Stomach (tissue), 9 donors: ENCODE results near the gene CCNJL. TPM values are rescaled to one million over a fixed set of nuclear protein-coding genes. Genes with fewer than 3 reads are reported as not detected.

Source experiments
- DNase-seq, 2 donors: peaks; one replicate each; pipeline versions ENCODE4 v3.0.0 to v3.0.0-alpha.2; 2013 to 2019
- H3K27ac ChIP-seq, 5 donors: fragments of 200-600 bp in 4 of 5; sonication (generic) in 4 of 5; one replicate each; pipeline ENCODE4 v1.5.1; 2013 to 2019; ENCODE audit warnings: mild to moderate bottlenecking in 1 of 5, moderate library complexity in 1 of 5
- H3K27me3 ChIP-seq, 3 donors: fragments of 200-600 bp; sonication (generic); one replicate each; pipeline ENCODE4 v1.5.1; 2017 to 2019; ENCODE audit warnings: mixed run types in 1 of 3
- H3K36me3 ChIP-seq, 4 donors: fragments of 200-600 bp; sonication (generic); 1 replicate in 3 of 4; 2 replicates in 1 of 4; pipeline ENCODE4 v1.5.1; 2016 to 2019
- H3K4me1 ChIP-seq, 4 donors: fragments of 200-600 bp; sonication (generic); one replicate each; pipeline ENCODE4 v1.5.1; 2016 to 2019
- H3K4me3 ChIP-seq, 4 donors: fragments of 200-600 bp; sonication (generic) in 3 of 4; one replicate each; pipeline ENCODE4 v1.5.1; 2016 to 2019; ENCODE audit warnings: mild to moderate bottlenecking in 1 of 4
- H3K9me3 ChIP-seq, 4 donors: fragments of 200-600 bp; sonication (generic); one replicate each; pipeline ENCODE4 v1.5.1; 2016 to 2019
- EP300 ChIP-seq: sonication (generic); formaldehyde crosslinking; IDR thresholded peaks from one replicate; pipeline ENCODE4 v1.6.1; 2017; ENCODE audit warnings: antibody characterized with exemption
- POLR2A ChIP-seq, 4 donors: fragments of 450-650 bp; IDR thresholded peaks; one replicate each; pipeline ENCODE4 v1.6.1; 2016; ENCODE audit warnings: antibody characterized with exemption in 4 of 4, control low read depth in 2 of 4, mild to moderate bottlenecking in 1 of 4, moderate library complexity in 1 of 4
- POLR2AphosphoS5 ChIP-seq, 3 donors: sonication (generic); formaldehyde crosslinking; IDR thresholded peaks; one replicate each; pipeline ENCODE4 v1.6.1; 2016; ENCODE audit warnings: antibody characterized with exemption in 3 of 3
- WGBS, 5 donors: extraction: QIAGEN DNeasy Blood & Tissue Kit in 3 of 5; methylation state at CpG; one replicate each; pipeline versions ENCODE4 v1.1.5 to v1.1.7; 2013 to 2018; 5-methylcytosine and 5-hydroxymethylcytosine counted together
- intact Hi-C: fragments of 100-400 bp; cut with DNase I; formaldehyde crosslinking; loops from one replicate; pipeline ENCODE4 v1.15.1; 2023; ENCODE audit warnings: low total_unique reads
- polyA plus RNA-seq, 3 donors: library from polyadenylated mRNA; stranded (reverse); fragments of 200-250 nt; gene quantifications; one replicate each; pipeline ENCODE4 v1.2.3, GENCODE V29; 2013
- total RNA-seq, 5 donors: library from RNA; depleted of rRNA; stranded (reverse); fragments of >200 nt; gene quantifications; one replicate each; pipeline versions ENCODE4 v1.1.0 to v1.2.3, GENCODE V29; 2014 to 2016
- TF ChIP-seq, protein P1 (sequence below), 7 experiments: fragments of 450-650 bp in 4 of 7; fragments of 200-600 bp in 3 of 7; sonication (generic) in 3 of 7; IDR thresholded peaks; one replicate each; pipeline ENCODE4 v1.5.1; 2016 to 2019; ENCODE audit warnings: antibody characterized with exemption in 7 of 7, control low read depth in 2 of 7, mild to moderate bottlenecking in 1 of 7
- donor health status: healthy with polysubstance abuse.
- donor health status: Bipolar disorder and iron deficiency.
- donor health status: healthy.

Gene CCNJL
- total and polyA plus RNA-seq, 8 donors, result 1.4 to 104 (median 3.5) TPM

DNA sequence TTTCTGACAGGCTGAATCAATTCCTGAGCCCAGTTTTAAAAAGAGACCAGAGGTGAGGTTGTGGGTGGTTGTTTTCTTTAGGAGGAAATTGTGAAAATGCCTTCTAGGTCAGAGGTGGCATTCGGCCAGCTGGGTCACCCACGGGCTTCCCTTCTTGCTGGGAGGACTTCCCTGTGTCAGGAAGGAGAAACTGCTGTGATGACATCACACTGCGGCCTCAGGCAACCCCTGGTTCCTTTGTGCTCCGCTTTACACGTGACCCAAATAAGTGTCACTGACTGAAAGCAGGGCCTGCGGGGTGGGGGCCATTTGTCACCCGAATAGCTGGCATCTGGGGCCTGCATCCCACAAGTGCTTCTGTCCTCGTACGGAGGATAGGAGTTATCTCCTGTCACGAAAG lies 43.3 kb downstream of the CCNJL start:
- no peak overlapping the region for H3K4me3 ChIP-seq

DNA sequence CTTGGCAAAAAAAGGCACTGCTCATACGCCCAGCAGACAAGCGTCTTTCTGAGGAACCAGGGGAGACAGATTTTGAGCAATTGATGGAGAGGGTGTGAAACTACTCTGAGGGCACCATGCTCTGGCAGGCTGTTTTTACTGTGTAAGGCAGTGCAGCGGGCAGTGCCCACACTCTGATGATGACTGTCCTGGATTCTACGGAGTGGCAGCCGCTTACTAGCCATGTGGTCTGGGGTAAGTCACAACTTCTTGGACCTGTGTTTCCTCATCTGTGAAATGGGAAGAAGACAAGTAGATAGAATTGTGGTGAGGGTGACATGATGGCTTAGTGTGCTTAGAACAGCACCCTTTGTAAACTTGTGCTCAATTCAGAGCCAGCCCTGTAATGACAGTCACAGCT lies 44.2 kb downstream of the CCNJL start:
- Histone ChIP-seq H3K36me3 (no peaks in the 10 kb centered on the region), H3K4me1 (peaks cover 12 to 40% (median 22%) of the 10 kb centered on the region in 4 donors), H3K27me3 (no peaks in the 10 kb centered on the region), H3K27ac (peak overlapping the region in 2 of 5 donors; percentile 60 to 67), H3K9me3 (no peaks in the 10 kb centered on the region), H3K4me3 (no peak overlapping the region)
- intact Hi-C loops, result no loop called here
- no peak for DNase-seq
- TF ChIP-seq EP300 (no peak), POLR2A (IDR thresholded peaks at IDR 0.05) (no peak)
- 82 to 97% (median 87%) methylated on average over 5 of the region's 5 CpGs for WGBS, 5 donors

More for the DNA sequence above, 43.3 kb downstream of the CCNJL start:
- DNase-seq, result peak; percentile 73 to 78
- TF ChIP-seq EP300 (no peak), POLR2AphosphoS5 (IDR thresholded peaks at IDR 0.05) (peak in 2 of 3 donors; percentile 26 to 32)
- TF ChIP-seq, protein P1, sequence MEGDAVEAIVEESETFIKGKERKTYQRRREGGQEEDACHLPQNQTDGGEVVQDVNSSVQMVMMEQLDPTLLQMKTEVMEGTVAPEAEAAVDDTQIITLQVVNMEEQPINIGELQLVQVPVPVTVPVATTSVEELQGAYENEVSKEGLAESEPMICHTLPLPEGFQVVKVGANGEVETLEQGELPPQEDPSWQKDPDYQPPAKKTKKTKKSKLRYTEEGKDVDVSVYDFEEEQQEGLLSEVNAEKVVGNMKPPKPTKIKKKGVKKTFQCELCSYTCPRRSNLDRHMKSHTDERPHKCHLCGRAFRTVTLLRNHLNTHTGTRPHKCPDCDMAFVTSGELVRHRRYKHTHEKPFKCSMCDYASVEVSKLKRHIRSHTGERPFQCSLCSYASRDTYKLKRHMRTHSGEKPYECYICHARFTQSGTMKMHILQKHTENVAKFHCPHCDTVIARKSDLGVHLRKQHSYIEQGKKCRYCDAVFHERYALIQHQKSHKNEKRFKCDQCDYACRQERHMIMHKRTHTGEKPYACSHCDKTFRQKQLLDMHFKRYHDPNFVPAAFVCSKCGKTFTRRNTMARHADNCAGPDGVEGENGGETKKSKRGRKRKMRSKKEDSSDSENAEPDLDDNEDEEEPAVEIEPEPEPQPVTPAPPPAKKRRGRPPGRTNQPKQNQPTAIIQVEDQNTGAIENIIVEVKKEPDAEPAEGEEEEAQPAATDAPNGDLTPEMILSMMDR (IDR thresholded peaks at IDR 0.05), result no peak
- Histone ChIP-seq H3K27ac (peak overlapping the region in 4 of 5 donors; percentile 38 to 67 (median 50)), H3K36me3 (no peaks in the 10 kb centered on the region), H3K4me1 (peaks cover 12 to 40% (median 22%) of the 10 kb centered on the region in 4 donors), H3K27me3 (no peaks in the 10 kb centered on the region), H3K9me3 (no peaks in the 10 kb centered on the region)
- WGBS, 5 donors, result 46 to 68% (median 60%) methylated on average over 9 to 10 of the region's 10 CpGs
- intact Hi-C loops, result no loop called here

DNA sequence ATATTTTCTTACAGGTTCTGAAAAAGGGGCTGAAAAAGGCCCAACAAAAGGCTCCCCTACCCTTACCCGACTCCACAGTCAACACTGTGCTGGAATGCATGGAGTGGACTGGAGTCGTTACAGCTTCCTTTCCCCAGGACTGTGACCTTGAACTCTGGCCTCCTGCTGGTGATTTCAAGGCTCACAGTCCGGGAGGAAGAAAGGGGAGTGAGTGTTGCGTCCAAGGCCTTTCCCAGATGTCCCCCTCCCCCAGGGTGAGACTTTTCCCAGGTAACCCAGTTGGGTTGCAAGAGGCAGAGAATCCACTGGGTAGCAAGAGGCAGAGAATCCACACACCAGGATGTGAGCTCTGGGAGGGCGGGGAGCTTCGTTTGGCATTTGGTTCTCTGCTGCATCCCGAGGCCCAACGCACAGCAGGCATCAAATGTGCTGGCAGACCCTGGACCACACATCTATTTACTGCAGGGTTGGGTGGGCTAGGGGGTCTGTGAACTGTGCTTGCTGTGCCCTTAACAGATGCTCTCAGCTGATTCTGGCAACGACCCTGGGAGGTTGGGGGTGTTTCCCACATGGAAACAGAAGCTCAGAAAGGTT lies 45.5 kb downstream of the CCNJL start:
- Histone ChIP-seq H3K27ac (no peak overlapping the region), H3K4me3 (no peak overlapping the region), H3K4me1 (peaks cover 18 to 45% (median 30%) of the 10 kb centered on the region in 4 donors), H3K27me3 (no peaks in the 10 kb centered on the region), H3K9me3 (no peaks in the 10 kb centered on the region), H3K36me3 (no peaks in the 10 kb centered on the region)
- no peak for TF ChIP-seq EP300
- TF ChIP-seq, protein P1 (IDR thresholded peaks at IDR 0.05), result no peak
- no peak for TF ChIP-seq POLR2AphosphoS5 (IDR thresholded peaks at IDR 0.05)
- TF ChIP-seq POLR2A (IDR thresholded peaks at IDR 0.05), result no peak
- intact Hi-C loops, result no loop called here
- no peak for DNase-seq
- 75 to 84% (median 79%) methylated on average over 9 of the region's 9 CpGs for WGBS, 5 donors

DNA sequence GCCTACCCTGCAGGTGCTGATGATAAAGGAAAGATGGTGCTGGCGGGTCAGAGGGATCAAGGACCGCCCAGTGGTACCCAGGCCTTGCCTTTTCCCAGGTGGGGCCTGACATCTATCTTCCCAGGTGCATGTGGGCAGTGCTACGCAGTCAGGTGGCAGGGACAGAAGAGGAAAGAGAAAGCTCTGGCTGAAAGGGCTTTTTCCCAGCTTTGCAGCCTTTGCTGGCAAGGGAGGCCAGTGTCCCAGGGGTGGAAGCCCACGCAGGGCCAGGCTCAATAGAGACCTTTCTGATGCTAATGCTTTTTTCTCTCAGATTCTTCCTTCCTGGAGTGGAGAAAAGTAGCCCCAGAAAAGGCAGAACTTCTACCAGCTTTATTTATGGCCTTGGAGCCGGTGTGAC lies 46.3 kb downstream of the CCNJL start:
- WGBS, 5 donors, result 84 to 94% (median 91%) methylated on average over 5 of the region's 5 CpGs
- no peak overlapping the region for H3K27ac ChIP-seq
- no peaks in the 10 kb centered on the region for H3K36me3 ChIP-seq
- no peak overlapping the region for H3K4me3 ChIP-seq
- DNase-seq, result no peak
- H3K4me1 ChIP-seq, result peaks cover 18 to 45% (median 30%) of the 10 kb centered on the region in 4 donors
- no peaks in the 10 kb centered on the region for H3K27me3 ChIP-seq
- intact Hi-C loops, result no loop called here
- H3K9me3 ChIP-seq, result no peaks in the 10 kb centered on the region
- no peak for TF ChIP-seq POLR2A (IDR thresholded peaks at IDR 0.05)
- no peak for TF ChIP-seq EP300
- no peak for TF ChIP-seq POLR2AphosphoS5 (IDR thresholded peaks at IDR 0.05)
- TF ChIP-seq, protein P1 (IDR thresholded peaks at IDR 0.05), result no peak

DNA sequence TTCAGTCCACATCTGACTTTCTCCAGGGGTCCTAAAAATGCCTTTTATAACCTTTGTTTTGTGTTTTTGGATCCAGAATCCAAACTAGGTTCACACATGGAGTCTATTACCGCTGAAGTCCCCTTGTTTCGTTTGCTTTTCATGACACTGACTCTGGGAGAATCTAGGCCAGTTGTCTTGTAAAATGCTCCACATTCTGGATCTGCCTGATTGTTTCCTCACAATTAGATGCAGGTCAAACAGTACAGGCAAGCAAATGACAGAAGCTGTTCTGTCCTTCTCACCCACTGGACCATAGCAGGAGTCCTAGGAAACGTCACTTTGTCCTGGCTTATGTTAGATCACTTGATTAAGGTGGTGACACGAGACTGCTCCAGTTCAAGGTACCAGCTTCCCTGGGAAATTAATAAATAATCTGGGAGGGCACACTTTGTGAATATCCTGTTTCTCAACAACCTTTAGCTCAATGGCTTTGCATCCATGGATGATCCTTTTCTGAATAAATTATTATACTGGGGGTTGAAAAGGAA lies 49.0 kb downstream of the CCNJL start:
- H3K36me3 ChIP-seq, result peaks cover 0 to 3% (median 0%) of the 10 kb centered on the region in 4 donors
- H3K27ac ChIP-seq, result no peak overlapping the region
- H3K4me3 ChIP-seq, result no peak overlapping the region
- no peaks in the 10 kb centered on the region for H3K9me3 ChIP-seq
- peaks cover 14 to 29% (median 24%) of the 10 kb centered on the region in 4 donors for H3K4me1 ChIP-seq
- intact Hi-C loops, result no loop called here
- 75 to 85% (median 77%) methylated on average over 4 of the region's 4 CpGs for whole genome bisulfite sequencing, 5 donors
- no peak for TF ChIP-seq EP300
- TF ChIP-seq POLR2AphosphoS5 (IDR thresholded peaks at IDR 0.05), result no peak
- TF ChIP-seq, protein P1 (IDR thresholded peaks at IDR 0.05), result no peak
- no peak for TF ChIP-seq POLR2A (IDR thresholded peaks at IDR 0.05)
- H3K27me3 ChIP-seq, result no peaks in the 10 kb centered on the region
- DNase-seq, result no peak
